IMR-90 (cell line): ENCODE results near the gene PCIF1.

Source experiments
- BHLHE40 ChIP-seq: fragments of 150-350 bp; IDR thresholded peaks from 2 replicates; pipeline ENCODE4 v1.6.1; 2016; ENCODE audit warnings: mild to moderate bottlenecking, low read depth, low read length
- CEBPB ChIP-seq: IDR thresholded peaks from 2 replicates; pipeline ENCODE4 v1.6.1; 2012; ENCODE audit warnings: low read depth, low read length, improper control_type of control experiment
- POLR2A ChIP-seq: IDR thresholded peaks from 2 replicates; pipeline ENCODE4 v1.6.1; 2012; ENCODE audit warnings: mild to moderate bottlenecking, low read depth, low read length
- RAD21 ChIP-seq: IDR thresholded peaks from 2 replicates; pipeline ENCODE4 v1.6.1; 2012; ENCODE audit warnings: low read length, improper control_type of control experiment
- RFX5 ChIP-seq: IDR thresholded peaks from 2 replicates; pipeline ENCODE4 v1.8.0; 2012; ENCODE audit warnings: low read depth, mild to moderate bottlenecking, low read length, moderate library complexity
- SMC3 ChIP-seq: fragments of 150-350 bp; IDR thresholded peaks from 2 replicates; pipeline ENCODE4 v1.6.1; 2016; ENCODE audit warnings: low read depth, mild to moderate bottlenecking, antibody characterized with exemption, low read length, moderate library complexity
- TF ChIP-seq, protein P1 (sequence below): conservative IDR thresholded peaks from 2 replicates; pipeline ENCODE4 v1.5.1; 2012; ENCODE audit warnings: mild to moderate bottlenecking, low read depth, low read length, improper control_type of control experiment
- TF ChIP-seq, protein P2 (sequence below): fragments of 150-350 bp; IDR thresholded peaks from 2 replicates; pipeline ENCODE4 v1.6.1; 2017; ENCODE audit warnings: mild to moderate bottlenecking, antibody characterized with exemption, low read length, low read depth

DNA sequence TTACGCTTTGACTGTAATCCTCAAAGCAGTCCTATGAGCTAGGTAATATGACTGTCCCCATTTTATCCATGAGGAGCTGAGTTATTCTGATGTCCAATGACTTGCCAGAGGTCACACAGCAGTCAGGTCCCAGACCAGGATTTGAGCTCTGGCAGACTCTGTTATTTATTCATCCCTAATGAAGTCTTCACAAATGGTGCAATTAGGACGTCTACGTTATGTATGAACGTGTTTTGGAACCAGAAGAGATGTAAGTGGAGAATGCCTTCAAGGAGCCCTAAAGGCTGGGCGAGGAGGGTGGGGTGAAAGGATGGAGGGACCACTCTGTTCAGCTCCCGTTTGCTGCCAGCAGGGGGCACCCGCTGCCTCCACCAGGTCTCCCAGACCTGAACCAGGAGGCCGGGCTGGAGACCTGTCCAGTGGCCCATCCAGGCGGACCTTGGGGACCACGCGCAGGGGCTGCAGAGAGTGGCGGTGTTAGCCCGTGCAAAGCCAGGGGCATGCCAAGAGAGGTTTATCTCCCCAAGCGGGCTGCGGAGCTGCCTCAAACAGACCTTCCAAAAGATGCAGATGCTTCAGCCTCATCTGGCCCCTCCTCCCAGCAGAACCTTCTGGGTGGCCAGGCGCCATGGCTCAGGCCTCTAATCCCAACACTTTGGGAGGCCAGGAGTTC lies 52.8 kb downstream of the PCIF1 start:
- TF ChIP-seq, protein P1, sequence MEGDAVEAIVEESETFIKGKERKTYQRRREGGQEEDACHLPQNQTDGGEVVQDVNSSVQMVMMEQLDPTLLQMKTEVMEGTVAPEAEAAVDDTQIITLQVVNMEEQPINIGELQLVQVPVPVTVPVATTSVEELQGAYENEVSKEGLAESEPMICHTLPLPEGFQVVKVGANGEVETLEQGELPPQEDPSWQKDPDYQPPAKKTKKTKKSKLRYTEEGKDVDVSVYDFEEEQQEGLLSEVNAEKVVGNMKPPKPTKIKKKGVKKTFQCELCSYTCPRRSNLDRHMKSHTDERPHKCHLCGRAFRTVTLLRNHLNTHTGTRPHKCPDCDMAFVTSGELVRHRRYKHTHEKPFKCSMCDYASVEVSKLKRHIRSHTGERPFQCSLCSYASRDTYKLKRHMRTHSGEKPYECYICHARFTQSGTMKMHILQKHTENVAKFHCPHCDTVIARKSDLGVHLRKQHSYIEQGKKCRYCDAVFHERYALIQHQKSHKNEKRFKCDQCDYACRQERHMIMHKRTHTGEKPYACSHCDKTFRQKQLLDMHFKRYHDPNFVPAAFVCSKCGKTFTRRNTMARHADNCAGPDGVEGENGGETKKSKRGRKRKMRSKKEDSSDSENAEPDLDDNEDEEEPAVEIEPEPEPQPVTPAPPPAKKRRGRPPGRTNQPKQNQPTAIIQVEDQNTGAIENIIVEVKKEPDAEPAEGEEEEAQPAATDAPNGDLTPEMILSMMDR, result peak; percentile 77
- TF ChIP-seq RFX5, result no peak
- TF ChIP-seq, protein P2, sequence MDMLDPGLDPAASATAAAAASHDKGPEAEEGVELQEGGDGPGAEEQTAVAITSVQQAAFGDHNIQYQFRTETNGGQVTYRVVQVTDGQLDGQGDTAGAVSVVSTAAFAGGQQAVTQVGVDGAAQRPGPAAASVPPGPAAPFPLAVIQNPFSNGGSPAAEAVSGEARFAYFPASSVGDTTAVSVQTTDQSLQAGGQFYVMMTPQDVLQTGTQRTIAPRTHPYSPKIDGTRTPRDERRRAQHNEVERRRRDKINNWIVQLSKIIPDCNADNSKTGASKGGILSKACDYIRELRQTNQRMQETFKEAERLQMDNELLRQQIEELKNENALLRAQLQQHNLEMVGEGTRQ, result no peak
- no peak for TF ChIP-seq POLR2A
- TF ChIP-seq RAD21, result peak; percentile 76
- peak; percentile 53 for TF ChIP-seq SMC3
- TF ChIP-seq CEBPB, result no peak
- no peak for TF ChIP-seq BHLHE40
